Measurements from ENCODE around the gene DRAXIN.

DRAXIN gene

GRCh38 chr1:11722538-11722937 lies 31.0 kb downstream of the DRAXIN start:
- no peak for TF ChIP-seq GATA3 (IDR thresholded peaks at IDR 0.05; ENCODE audit: low read depth, low read length)
- TF ChIP-seq GATA2 (IDR thresholded peaks at IDR 0.05; ENCODE audit: low read depth, low read length) = no peak

- TF ChIP-seq GATA3 (IDR thresholded peaks at IDR 0.05; ENCODE audit: low read depth, low read length) (no peak), GATA2 (IDR thresholded peaks at IDR 0.05; ENCODE audit: low read depth, low read length) (no peak)
Observed at GRCh38 chr1:11725616-11726015, 34.1 kb downstream of the DRAXIN start.

GRCh38 chr1:11727119-11727518 lies 35.6 kb downstream of the DRAXIN start:
- TF ChIP-seq GATA2 (IDR thresholded peaks at IDR 0.05; ENCODE audit: low read depth, low read length) = no peak
- TF ChIP-seq GATA3 (IDR thresholded peaks at IDR 0.05; ENCODE audit: low read depth, low read length) = no peak

DNA sequence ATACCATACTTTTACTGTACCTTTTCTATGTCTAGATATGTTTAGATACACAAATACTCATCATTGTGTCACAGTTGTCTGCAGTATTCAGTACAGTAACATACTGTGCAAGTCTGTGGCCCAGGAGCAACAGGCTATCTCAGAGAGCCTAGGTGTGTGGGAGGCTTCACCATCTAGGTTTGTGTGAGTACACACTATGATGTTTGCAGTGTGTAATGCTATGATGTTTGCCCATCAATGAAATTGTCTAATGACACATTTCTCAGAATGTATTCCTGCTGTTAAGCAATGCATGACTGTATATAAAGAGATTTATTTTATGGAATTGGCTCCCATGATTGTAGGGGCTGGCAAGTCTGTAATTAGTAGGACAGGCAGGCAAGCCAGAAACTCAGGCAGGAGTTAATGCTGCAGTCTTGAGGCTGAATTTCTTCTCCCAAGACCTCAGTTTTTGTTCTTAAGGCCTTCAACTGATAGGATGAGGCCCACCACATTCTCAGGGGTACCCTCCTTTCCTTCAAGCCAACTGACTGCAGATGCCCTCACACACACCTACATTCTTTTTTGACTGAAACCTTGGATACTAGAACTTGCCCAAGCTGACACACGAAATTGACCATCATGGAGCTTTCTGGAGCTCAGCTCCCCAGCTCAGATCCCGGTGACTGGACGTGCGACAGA lies 36.8 kb downstream of the DRAXIN start:
- TF ChIP-seq GATA2 (IDR thresholded peaks at IDR 0.05; ENCODE audit: low read depth, low read length) (no peak), GATA3 (IDR thresholded peaks at IDR 0.05; ENCODE audit: low read depth, low read length) (no peak)

- TF ChIP-seq GATA3 (IDR thresholded peaks at IDR 0.05; ENCODE audit: low read depth, low read length) (no peak), GATA2 (IDR thresholded peaks at IDR 0.05; ENCODE audit: low read depth, low read length) (no peak)
Observed at GRCh38 chr1:11729155-11729497, 37.6 kb downstream of the DRAXIN start.

DNA sequence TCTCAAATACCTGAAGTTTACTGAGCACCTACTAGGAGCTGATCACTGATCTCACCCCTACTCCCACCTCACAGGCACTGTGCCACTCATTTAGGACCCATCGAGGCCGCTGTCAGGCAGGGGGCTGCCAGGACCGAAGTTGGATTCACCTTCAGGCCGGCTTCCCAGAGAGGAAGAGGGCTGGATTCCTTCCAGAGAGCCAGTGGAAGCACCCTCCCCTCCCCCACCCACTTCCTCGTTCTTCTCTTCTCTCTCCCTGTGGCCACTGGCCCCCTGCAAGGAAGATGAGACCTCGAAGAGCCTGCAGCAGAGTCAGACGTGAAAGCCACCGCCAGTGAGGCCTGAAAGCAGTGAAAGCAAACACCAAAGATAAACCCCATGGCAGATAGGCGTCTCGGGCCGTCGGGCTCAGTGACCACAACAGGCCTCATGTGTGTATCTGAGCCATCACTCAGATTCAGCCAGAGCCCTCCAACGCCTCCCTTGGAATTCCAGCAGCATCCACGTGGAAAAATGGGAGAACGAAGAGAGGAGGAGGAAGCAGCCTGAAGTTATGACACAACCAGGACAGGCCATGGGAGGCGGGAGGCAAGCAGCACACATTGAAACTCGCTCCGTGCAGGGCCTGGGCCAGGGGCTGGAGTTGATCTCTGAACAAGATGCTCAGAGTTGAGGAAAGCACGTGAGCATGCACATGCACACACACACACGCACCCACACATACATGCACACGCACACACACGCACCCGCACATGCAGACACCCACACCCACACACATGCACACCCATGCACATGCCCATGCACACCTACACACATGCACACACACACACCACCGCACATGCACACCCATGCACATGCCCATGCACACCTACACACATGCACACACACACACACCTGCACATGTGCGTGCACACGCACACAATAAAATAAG lies 38.3 kb downstream of the DRAXIN start:
- TF ChIP-seq GATA2 (IDR thresholded peaks at IDR 0.05; ENCODE audit: low read depth, low read length) = no peak

DNA sequence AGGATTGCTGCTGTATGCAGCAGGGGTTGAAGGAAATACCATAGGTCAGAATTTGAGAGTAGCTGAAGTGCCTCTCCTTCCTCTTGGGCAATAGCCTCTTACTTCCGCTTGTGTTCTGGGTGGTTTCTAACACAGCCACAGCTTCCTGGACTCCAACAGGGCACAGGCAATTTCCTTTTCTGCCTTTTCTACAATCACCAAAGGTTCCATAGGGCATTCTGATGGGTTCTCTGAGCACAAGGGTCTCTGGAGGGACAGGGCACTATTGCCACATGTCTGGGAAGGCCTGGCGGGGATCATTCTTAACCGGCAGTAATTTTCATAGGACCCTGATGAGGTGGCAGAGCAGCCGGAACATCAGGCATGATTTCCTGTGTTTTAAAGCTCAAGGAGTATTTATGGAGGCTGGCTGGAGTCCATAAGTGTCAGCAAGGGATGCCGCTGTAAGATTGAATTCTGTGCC lies 39.0 kb downstream of the DRAXIN start:
- TF ChIP-seq GATA2 (IDR thresholded peaks at IDR 0.05; ENCODE audit: low read depth, low read length) = no peak
- TF ChIP-seq GATA3 (IDR thresholded peaks at IDR 0.05; ENCODE audit: low read depth, low read length) = no peak

GRCh38 chr1:11731691-11732283 lies 40.3 kb downstream of the DRAXIN start:
- no peak for TF ChIP-seq GATA3 (IDR thresholded peaks at IDR 0.05; ENCODE audit: low read depth, low read length)
- no peak for TF ChIP-seq GATA2 (IDR thresholded peaks at IDR 0.05; ENCODE audit: low read depth, low read length)

DNA sequence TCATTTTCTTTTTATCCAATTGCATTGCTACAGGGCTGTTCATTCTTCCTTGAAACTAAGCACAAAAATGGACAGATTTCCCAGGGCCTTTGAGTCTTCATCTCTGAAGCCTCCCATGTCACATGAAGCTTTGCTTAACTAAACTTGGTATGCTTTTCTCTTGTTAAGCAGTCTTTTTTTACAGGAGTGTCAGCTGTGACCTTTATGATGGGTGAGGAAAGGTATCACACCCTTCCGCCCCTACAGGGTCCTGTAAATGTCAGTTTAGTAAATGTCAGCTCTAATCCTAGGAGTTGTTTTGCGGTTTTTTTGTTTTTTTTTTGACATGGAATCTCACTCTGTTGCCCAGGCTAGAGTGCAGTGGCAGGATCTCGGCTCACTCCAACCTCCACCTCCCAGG lies 41.8 kb downstream of the DRAXIN start:
- TF ChIP-seq GATA3 (IDR thresholded peaks at IDR 0.05; ENCODE audit: low read depth, low read length) = no peak
- TF ChIP-seq GATA2 (IDR thresholded peaks at IDR 0.05; ENCODE audit: low read depth, low read length) = no peak

GRCh38 chr1:11735531-11735853 lies 44.0 kb downstream of the DRAXIN start:
- TF ChIP-seq GATA2 (IDR thresholded peaks at IDR 0.05; ENCODE audit: low read depth, low read length) (no peak), GATA3 (IDR thresholded peaks at IDR 0.05; ENCODE audit: low read depth, low read length) (no peak)

DNA sequence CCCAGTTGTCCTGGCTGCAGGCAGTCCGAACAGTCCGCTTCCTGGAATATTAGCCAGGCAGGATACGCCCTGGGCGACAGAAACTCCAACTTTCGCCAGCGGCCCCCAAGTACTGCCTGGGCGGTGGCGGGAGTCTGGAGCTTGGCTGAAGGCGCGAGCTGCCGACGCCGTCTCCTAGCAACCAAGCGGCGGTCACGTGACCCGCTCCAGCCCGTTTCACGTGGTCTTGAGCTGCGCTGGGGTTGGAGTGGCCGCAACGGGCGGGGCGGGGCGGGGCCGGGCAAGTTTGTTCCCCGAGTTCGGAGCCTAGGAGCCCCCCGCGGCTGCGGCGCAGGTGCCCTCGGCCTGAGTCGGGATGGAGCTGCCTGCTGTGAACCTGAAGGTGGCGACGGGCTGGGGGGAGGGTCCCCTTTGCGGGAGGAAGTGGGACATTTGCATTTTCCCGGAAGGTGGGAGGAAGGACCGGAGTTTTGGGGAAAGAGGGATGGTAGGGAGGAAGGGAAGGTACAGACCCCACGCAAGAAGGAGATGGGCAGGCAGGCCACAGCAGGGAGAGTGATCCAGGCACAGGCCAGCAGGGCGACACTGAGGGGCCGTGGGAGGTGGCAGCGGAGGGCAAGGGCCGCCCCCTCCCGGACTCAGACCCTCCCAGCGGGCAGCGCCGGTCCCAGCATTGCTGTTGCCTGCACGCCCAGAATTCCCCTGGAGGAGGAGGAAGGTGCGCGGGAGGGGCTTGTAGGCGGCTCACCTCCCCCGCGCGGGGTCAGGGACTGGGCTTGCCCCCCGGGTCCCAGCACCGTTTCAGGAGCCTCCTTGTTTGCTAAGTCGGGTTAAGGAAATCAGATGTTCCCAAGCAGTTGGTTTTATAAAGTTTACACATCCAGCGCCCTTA lies 44.6 kb downstream of the DRAXIN start, which contains the start of gene AGTRAP:
AGTRAP (plus strand) TSS at position 283 of the 892 bp plus-strand sequence; CDS start at position 356, 73 bp downstream.
- TF ChIP-seq GATA2 (IDR thresholded peaks at IDR 0.05; ENCODE audit: low read depth, low read length) = no peak
- no peak for TF ChIP-seq GATA3 (IDR thresholded peaks at IDR 0.05; ENCODE audit: low read depth, low read length)

DNA sequence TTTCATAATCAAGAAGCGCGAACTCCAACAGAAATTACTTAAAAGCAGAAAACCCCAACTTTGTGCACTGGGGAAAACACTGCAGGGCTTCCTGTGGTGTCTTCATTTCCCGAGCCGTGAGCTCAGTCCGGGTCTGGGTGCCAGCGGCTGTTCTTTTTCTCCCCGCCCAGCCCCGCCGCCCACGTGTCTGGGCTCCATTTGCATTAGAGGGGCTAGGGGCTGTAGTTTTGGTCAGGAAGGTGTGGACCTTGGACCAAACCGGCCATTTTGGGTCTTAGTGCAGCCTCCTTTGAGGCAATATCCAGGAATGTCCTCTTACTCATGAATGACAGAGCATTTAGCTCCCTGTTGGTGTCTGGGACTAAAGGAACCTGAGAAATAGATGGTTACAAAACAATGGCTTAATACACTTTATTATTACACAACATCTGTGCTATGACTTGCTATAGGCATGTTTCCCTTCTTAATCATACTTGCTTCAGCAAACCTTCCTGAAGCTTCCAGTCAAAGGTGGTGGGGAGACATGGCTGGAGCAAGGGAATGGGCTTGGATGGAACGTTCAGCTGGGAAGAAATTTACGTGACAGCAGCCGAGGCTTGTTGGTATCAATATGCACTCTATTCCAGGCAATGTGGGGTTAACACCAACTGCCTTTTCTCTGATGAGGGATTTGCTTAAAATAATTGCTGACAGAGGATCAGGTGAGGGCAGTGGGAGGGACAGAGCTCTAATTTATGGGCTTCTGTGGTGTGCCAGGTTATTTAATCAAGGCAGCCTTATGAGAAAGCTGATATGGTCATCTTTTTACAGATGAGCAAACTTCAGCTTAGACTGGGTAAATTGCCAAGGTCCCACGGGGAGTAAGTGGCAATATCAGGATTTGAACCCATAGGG lies 45.5 kb downstream of the DRAXIN start:
- no peak for TF ChIP-seq GATA3 (IDR thresholded peaks at IDR 0.05; ENCODE audit: low read depth, low read length)
- no peak for TF ChIP-seq GATA2 (IDR thresholded peaks at IDR 0.05; ENCODE audit: low read depth, low read length)

DNA sequence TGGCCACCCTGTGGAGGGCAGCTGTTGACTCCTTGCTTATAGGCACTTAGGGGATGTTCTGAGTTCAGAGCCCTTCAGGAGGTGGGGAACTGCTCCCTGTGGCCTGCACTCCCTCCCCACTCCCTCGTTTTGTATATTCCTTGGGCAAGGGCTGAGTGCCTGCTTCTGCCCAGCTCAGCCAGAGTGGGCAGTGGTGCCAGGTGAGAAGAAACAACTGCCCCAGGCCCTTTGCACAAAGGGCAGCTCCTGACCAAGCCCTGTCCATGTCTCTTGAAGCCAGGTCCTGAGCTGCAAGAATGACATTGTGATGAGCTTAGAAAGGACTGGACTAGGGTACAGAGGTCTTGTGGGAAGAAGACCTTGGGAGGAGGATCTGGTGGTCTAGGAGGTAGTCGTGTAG lies 46.6 kb downstream of the DRAXIN start:
- no peak for TF ChIP-seq GATA2 (IDR thresholded peaks at IDR 0.05; ENCODE audit: low read depth, low read length)
- no peak for TF ChIP-seq GATA3 (IDR thresholded peaks at IDR 0.05; ENCODE audit: low read depth, low read length)

Measured in SH-SY5Y (cell line).